Measurements from ENCODE around the gene PREX1.

GRCh38 chr20:48754292-48754691 lies 73.5 kb downstream of the PREX1 start:
- TF ChIP-seq, protein P1, sequence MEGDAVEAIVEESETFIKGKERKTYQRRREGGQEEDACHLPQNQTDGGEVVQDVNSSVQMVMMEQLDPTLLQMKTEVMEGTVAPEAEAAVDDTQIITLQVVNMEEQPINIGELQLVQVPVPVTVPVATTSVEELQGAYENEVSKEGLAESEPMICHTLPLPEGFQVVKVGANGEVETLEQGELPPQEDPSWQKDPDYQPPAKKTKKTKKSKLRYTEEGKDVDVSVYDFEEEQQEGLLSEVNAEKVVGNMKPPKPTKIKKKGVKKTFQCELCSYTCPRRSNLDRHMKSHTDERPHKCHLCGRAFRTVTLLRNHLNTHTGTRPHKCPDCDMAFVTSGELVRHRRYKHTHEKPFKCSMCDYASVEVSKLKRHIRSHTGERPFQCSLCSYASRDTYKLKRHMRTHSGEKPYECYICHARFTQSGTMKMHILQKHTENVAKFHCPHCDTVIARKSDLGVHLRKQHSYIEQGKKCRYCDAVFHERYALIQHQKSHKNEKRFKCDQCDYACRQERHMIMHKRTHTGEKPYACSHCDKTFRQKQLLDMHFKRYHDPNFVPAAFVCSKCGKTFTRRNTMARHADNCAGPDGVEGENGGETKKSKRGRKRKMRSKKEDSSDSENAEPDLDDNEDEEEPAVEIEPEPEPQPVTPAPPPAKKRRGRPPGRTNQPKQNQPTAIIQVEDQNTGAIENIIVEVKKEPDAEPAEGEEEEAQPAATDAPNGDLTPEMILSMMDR (conservative IDR thresholded peaks at IDR 0.05; ENCODE audit: low read depth, low read length), result no peak
- TF ChIP-seq NFE2L2 (IDR thresholded peaks at IDR 0.05; ENCODE audit: low read depth, low read length) (no peak), POLR2A (IDR thresholded peaks at IDR 0.05; ENCODE audit: low read depth, low read length) (no peak), MAFK (IDR thresholded peaks at IDR 0.05; ENCODE audit: low read depth, low read length) (no peak), CEBPB (IDR thresholded peaks at IDR 0.05; ENCODE audit: low read depth, low read length) (no peak), RAD21 (IDR thresholded peaks at IDR 0.05; ENCODE audit: low read length) (no peak), FOS (IDR thresholded peaks at IDR 0.05; ENCODE audit: low read depth, low read length) (no peak)
